Stimulated activated CD4-positive, alpha-beta T cell treated with anti-CD3 and anti-CD28 coated beads, Interleukin-15, amount 100 ng/mL, for 48 hours (primary cell): ENCODE data around the gene LOXL3.
"Not testable (repeated sequence)": the region's sequence is repeated elsewhere in the genome, so short reads cannot be mapped to it uniquely, and the experiment has no call there.

ENCODE experiments used
- DNase-seq, 2 donors: peaks; one replicate each; pipeline ENCODE4 v3.0.0-alpha.2; 2020; ENCODE audit warnings: low read depth in 2 of 2

The LOXL3 gene

DNA sequence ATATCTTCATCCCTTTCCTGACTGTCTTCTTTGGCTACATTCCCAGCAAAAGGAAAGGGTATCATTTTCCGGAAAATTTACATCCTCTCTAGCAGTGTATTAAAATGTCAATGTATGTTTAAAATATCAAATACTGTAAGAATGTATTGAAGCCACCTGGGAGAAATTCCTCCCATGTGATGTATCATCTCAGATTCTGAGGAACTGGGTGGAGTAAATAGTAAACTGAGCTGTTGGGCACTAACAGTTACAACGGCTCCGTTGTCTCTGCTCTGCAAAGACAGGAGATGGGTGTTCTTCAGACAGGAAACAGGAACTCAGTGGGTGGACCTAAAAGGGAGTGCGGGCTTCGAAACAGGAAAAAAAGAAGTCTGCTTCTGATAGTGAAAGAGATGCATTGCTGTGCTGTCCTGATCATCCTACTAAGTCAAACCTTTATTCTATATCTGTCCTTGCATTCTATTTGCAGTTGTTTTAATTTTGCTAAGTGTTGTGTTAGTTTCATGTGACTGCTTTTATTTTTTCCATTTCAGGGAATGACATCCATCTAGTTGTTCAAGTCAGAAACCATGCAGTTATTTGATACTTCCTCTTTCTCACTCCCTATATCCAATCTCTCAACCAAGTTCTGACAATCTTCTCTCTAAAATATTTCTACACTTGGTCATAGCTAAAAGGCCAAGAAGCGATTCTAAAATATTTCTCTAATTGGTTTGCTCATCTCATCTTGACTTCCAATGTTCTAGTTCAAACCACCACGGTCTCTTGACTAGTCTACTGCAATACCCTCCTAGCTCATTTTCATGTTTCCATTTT lies 20.2 kb upstream of the LOXL3 start:
- no peak for DNase-seq

DNA sequence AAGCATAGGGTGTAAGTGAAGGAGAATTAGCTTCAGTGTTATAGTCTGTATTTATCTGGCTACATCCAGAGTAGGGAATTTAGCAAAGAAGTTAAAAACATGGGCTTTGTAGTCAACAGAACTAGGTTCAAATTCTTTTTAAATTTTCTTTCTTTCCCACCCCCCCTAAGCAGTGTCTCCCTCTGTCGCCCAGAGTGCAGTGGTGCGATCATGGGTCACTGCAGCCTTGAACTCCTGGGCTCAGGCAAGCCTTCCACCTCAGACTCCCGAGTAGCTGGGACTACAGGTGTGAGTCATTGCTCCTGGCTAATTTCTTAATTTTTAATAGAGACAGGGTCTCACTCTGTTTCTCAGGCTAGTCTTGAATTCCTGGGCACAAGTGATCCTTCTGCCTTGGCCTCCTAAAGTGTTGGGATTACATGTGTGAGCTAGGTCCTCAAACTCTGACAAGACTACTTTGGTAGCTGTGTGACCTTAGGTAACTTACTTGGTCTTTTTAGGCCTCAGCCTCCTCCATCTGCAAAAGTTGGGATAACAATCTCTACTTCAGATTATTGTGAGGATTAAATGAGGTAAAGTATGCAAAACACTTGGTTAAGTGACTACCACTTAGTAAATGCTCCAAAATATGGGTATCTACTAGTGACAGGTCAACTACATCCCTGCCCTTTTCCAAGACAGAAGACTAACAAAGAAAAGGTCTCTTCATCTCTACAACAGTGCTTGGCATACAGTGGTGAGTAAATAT lies 18.6 kb upstream of the LOXL3 start:
- DNase-seq: no peak

DNA sequence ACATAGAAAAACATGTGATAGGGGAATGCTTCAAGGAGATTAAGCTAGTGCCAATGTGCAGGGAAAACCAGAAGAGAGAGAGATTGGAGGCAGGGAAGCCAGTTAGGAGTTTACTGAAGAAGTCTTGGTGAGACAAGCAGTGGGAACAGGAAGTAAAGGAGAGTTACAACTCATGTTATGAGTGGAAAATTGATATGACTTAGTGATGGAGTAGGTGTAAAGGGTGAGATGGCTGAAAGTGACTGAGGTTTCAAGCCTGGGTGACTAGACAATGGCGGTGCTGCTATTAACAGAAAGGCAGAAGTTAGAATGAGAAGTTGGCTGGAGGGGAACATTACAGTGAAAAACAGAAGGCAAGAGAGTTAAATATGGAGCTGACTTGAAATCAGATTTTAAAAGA lies 17.3 kb upstream of the LOXL3 start:
- no peak for DNase-seq

DNA sequence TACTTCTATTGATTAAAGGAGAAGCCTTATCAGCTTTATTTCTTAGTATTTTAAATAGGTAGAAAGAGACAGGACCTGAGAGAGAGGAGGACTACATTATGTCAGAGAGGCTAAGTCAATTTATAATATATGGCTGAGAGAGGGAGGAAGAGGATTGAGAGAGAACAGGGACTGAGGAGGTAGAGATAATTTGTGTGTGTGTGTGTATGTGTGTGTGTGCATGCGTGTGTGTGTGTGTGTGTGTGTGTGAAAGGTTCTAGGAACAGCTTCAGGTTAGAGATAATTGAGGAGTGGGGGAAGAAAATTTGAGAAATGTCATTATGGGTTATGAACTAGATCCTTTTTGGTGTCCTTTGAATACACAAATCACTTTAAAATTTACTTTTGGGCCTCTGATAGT lies 15.9 kb upstream of the LOXL3 start:
- DNase-seq: no peak

DNA sequence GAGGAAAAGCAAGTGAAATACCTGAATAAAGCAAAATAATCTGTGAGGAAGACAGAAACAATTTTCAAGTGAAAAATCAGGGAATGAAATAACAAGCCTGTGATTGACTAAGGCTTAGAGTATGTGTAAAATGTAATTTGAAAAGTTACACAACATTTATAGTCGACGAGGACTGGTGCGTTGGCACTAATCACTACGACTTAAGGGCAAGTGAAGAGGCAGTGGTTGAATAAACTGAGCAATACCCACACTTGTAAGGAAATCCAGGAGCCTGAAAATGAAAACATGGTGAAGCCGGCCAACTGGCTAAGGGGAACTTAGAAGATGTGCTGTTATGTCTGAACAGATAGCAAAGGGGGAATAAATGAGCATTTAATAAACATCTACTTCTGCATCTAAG lies 14.1 kb upstream of the LOXL3 start:
- DNase-seq: no peak

DNA sequence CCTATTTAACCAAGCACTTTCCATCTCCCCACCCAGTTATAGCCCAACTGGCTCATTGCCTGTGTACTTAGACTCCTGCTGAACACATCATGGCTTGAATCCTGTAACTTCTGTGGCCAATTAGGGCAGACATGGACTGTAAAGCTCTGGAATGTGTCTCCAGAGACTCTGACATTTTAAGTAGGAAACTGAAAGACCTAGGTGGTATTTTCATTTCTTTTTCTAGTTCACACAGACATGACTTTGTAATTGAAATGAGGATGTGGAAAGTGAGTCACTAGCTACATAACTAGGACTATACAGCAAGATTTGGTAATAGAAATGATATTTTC lies 13.0 kb upstream of the LOXL3 start:
- DNase-seq: no peak

DNA sequence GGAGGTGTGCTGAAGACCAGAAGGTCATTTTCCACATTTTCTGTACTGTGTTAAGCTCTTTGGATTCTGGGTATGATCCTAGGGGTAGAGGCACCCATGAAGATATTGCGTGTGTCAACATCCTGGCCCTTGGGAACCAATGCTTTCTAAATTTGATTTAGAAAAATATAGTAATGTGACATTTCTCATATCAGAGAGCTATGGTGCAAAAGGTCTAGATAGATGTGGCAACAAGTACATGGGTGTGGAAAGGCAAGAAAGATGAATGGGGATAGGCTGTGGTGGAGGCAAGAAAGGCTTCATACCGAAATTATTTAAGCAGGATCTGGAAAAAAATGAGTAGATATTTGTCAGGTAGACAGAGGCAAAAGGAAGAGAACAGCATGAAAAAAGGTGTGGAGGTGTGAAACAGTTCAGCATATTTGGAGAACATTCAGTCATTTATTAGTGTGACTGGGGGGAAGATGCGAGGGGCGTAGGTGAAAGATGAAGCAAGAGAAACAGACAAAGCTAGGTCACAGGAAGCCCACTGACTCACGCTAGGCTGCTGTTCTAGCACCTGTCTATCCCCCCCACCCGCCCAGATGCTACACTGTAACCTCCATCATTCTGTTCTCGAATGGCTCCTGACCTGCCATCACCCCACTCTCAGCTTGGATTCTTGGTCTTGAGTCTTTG lies 12.5 kb upstream of the LOXL3 start:
- peak in 1 of 2 donors; percentile 27 for DNase-seq

DNA sequence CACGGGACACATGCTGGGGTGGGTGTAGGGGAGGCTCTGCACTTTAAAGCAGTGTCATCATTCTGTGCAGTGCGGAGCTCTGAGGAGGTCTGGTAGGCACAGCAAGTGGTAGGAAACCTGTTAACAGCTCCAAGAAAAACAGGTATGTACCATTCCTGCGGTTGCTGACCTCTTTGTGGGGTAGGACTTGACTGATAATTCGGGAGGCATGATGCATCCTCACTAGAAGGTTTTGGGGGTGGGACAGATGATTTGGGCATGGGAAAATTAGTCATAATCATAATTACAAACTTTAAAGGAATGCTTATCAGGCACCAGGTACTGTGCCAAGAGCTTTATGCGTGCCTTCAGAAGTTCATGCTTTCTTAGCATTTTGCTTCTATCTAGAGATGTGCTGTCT lies 10.5 kb upstream of the LOXL3 start:
- DNase-seq: no peak

DNA sequence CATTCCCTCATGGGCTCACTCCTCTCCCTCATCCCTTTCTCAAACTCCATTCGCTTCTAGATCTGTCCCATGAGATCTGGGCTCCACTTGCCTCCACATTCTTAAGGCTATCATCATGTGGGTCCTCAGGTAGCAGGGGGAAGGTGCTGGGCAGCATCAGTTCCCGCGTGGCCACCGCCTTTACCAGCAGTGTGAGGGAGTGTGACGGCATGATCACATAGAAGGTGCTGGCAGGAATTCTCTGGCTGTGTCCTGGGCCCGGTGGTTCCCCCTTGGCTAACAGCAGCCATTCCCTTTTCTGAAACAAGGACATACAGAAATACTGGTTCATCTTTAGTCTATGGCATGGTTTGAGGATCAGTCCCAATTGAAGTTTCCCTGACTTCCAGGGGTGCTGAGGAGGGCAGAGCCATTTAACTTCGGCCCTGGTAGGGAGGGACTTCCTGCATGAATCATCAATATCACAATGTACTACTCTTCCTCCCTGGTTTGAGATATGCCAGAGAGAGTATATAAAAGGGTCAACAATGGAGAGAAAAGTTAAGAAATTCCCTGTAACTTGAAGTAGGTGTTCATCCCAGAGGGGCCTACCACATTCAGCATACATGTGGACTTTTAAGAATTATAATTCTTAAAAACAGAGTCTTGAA lies 8.5 kb upstream of the LOXL3 start:
- no peak for DNase-seq

DNA sequence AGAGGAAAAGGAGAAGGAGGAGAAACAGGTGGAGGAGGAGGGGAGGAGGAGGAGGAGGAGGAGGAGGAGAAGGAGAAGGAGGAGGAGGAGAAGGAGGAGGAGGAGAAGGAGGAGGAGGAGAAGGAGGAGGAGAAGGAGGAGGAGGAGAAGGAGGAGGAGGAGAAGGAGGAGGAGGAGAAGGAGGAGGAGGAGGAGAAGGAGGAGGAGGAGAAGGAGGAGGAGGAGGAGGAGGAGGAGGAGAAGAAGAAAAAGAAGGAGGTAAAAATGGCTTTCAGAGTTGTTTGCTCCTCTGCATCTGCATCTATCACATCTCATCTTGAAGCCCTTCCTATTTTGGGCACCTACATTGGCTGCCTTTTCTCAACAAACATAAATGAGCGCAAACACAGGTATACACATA lies 7.3 kb upstream of the LOXL3 start:
- not testable (repeated sequence) for DNase-seq

DNA sequence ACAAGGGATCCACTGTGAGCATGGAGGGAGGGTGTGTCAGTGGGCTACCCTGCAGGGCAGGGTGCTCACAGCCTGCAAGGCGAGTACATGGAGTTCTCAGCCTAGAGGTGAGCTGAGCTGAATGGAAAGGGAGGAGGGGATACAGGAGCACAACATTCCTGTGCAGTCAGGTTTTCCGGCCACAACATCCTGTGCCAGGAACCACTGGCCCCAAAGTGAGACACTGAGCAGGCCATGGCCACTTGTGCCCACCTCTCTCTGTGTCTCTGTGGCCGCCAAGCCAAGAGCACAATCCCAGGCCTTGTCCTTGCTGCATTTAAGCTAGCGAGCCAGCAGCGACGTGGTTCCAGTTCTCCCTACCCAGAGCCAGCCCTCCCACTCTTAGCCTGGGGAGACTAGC lies 6.8 kb upstream of the LOXL3 start:
- DNase-seq: no peak

DNA sequence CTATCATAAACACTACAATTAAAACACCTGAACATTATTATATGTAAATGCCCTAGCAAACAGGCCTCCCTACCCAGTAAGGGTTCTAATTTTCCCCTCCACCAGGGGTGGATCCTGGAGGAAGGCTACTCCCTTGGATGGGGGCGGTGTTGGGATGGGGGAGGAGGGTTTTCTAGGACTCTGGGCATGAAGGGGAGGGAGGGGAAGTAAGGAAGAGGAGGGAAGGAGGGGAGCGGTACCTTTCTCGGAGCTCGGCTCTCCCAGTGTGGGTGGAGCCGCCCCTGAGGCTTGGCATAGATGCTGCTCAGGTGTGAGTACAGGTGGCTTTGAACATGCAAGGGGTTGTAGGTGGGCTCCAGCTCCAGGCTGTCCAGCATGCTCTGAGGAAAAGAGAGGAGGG lies 6.2 kb upstream of the LOXL3 start:
- DNase-seq: no peak

DNA sequence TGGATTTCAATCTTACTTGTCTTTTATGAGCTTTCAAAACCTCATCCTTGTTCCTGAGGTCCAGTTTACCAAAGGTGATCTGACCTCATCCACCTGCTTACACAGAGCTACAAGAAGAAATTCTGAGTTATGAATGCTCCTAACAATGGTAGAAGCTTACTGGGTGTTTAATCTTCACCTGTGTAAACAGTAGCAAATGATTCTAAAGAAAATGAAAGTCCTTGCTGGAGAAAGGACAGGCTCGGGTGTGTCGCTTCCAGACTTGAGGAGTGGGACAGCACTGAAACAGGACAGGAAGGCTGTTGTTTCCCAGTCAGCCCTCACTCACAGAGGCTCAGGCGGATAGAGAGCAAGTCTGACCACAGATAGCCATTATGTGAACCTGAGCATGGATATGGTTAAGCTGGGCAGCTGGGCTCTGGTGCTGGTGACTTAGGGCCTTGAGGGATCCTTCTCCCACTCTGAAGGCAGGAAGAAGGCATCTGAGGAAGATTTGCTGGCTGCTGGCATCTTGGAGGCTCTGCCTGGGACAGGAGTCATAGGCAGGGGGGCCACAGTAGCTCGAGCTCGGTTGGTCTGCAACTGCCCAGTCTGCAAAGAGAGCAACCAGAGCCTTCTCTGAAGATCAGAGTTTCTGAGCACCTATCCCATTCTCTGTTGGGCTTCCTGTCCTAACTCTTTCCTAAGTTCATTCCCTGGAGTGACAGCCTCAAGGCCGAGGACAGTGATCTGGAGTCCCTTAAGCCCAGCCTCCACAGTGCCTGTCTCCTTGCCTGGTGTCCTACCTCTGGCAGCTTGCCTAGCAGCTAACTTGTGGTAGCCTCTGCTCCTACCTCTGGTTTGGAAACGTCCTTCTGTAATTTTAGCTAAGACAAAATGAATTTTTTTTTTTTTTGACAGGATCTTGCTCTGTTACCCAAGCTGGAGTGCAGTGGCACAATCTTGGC lies 4.8 kb upstream of the LOXL3 start:
- DNase-seq: no peak

DNA sequence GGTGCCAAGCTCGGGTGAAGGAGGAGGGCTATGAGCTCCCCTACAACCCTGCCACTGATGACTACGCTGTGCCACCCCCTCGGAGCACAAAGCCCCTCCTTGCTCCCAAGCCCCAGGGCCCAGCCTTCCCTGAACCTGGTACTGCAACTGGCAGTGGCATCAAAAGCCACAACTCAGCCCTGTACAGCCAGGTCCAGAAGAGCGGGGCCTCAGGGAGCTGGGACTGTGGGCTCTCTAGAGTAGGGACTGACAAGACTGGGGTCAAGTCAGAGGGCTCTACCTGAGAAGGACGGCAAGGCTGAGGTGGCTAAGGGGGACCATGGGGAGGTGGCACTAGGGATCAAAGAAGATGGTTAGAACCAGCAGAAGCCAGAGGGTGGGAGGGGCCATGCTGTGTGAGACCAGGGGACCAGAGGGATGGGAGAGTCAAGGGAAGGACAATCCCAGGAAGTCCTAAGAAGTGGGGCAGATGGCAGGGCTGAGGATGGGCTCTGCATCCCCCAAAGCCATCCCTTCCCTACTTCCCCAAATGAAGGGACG lies 3.2 kb upstream of the LOXL3 start:
- DNase-seq: no peak

DNA sequence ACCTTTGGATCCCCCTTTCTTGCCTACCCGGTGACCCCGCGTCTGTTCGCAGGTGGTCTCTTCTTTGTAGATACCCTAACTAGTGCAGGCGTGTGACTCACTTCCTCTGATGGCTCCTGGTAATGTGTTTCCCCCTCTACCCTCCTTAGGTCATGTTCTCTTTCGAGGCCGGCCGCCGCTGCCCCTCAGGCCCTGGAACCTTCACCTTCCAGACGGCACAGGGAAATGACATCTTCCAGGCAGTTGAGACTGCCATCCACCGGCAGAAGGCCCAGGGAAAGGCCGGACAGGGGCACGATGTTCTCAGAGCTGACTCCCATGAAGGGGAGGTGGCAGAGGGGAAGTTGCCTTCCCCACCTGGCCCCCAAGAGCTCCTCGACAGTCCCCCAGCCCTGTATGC lies 2.4 kb upstream of the LOXL3 start:
- DNase-seq: no peak

DNA sequence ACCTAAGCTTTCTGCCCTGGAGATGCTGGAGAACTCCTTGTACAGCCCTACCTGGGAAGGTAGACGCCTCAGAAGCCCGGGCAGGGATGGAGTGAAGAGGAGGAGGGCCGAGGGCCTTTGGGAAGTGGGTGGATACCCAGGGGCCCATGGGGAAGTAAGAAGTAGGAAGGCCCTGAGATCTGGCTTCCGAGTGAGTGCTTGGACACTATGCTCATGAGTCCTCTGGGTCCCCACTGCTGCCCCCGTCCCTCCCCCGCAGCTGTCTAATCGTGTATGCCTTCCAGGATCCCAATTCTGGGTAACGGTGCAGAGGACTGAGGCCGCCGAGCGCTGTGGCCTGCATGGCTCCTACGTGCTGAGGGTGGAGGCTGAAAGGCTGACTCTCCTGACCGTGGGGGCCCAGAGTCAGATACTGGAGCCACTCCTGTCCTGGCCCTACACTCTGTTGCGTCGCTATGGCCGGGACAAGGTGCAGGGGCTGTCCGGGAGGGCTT lies 1.9 kb upstream of the LOXL3 start:
- DNase-seq: no peak

DNA sequence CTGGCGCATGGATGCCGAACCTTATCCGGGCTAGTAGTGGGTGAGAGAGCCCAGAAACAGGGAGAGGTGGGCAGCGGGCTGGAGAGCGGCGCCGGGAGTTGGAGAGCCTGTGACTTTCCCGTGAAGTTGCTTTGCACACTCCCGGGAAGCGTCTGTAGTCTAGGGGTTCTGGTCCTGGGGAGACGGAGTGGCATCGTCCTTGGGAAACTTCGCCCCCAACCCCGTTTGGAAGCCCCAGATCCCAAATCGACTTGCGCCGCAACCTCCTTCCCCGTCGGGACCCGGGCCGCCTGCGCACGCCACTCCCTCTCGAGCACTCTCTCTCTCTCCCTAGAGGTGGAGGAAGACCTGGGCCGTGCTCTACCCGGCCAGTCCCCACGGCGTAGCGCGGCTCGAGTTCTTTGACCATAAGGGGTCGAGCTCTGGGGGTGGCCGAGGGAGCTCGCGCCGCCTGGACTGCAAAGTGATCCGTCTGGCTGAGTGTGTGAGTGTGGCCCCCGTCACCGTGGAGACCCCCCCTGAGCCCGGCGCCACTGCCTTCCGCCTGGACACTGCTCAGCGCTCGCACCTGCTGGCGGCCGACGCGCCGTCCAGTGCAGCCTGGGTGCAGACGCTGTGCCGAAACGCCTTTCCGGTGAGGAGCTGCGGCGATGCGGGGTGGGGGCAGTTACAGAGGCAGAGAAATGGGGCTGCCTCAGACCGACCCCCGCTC lies 1.2 kb upstream of the LOXL3 start:
- DNase-seq: no peak

DNA sequence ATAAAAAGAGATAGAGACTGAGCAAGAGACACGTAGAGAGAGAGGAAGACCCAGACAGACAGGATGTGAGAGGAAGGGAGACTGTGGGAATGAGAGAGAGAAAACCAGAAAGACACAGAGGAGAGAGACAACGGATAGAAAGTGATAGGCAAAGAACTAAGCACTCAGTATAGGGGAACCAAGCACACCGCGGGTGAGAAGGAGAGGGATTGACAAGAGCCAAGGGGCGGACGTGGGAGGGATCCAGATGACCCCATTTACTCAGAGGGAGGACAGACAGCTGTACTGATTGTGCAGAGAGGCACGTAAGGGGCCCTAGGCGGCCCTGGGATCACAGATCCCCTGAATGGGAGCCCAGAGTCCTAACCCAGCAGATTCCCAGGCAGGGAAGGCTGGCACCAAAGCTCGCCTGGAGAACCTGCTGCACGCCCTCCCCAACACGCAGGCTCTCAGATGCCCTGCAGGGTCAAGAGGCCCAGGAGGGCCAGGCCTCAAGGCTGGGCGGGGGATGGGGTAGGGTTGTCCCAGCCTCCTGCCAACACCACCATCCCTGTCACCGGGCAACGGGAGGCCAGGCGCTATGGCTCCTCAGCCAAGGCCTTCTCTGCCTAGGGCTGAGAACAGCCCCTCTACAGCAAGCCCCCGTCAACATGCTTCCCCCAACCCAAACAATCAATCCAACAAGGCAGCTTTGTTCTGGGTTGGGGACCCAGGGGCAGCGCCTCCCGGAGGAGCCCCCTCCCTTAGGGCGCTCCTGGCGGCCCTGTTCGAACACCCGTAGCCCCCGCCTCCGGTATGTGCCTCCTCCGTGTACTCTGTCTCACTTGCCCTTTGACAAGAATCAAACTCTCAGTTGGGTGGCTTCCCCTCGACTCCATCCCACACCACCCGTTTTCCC lies 579 bp downstream of the LOXL3 start:
- no peak for DNase-seq
